Heart left ventricle (tissue), 13 donors: Measurements from ENCODE around the gene SLC23A3.

ENCODE experiments used
- POLR2A ChIP-seq, 2 donors: fragments of 450-650 bp; IDR thresholded peaks; one replicate each; pipeline ENCODE4 v1.6.1; 2017; ENCODE audit warnings: antibody characterized with exemption in 2 of 2, mild to moderate bottlenecking in 2 of 2, moderate library complexity in 2 of 2
- TF ChIP-seq, protein P1 (sequence below), 12 donors: fragments of 200-600 bp; sonication (generic) in 4 of 12; IDR thresholded peaks; one replicate each; pipeline versions ENCODE4 v1.5.0 to v1.8.0; 2018 to 2022; ENCODE audit warnings: antibody characterized with exemption in 12 of 12, mild to moderate bottlenecking in 5 of 12
- donor health status: ischemic (EF 13 %, LVEDD 7.1; RV severe dilation, severe dysfunction).
- donor health status: DM: no; HTN: yes; CAD: no.
- donor health status: DM: no; HTN: no; CAD: no.
- donor health status: ischemic (EF 25% LVEDD 6.9; RV normal size, moderate dysfunction).
- donor health status: ischemic (EF 25% LVEDD 5.7; RV mildly dilated, moderate dysfunction).
- donor health status: ischemic (EF 35%, LVEDD 5.7; RV mildly dilated, moderate dysfunction).
- donor health status: nonischemic (EF 11% LVEDD 7.7; RV severe dilation, severe dysfunction).
- donor health status: DM: yes; HTN: yes; CAD: no.
- donor health status: PGD.
- donor health status: ischemic (EF 29% LVEDD 5.4; RV normal size, mild dysfunction).
- donor health status: nonischemic (EF 23%, LVEDD 6.1; RV moderate dilation, normal function).

DNA sequence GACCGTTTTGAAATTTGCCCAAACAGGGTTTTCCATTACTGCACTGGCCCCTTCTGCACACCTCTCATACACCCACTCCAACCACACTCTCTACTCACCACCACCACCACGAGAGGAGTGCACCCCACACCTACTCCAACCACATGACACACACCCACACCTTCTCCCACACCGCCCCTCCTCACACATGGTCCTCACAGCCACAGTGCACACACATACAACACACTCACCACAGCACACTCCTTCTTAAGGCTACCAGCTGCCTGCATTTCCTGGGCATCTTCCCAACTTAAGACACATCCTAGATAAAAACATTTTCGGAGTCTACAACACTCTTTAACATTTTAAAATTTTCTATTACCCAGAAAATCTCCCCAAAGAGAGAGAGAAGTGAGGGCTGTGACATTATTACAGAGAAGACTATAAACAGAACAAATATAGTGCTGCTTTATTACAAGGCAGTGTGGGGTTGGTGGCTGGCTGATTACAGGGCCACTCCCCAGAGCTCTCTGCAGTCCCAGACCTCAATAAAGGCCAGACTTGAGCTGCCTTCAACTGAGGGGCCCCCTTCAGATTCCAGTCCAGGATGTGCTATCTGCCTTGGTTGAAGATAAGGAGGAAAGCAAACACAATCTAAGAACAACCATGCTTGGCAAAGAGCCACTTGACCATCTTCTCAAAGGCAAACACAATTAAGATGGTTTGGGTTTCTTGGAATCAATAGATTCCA is 45.3 kb downstream of the SLC23A3 start:
- no peak for TF ChIP-seq POLR2A (IDR thresholded peaks at IDR 0.05)
- TF ChIP-seq, protein P1, sequence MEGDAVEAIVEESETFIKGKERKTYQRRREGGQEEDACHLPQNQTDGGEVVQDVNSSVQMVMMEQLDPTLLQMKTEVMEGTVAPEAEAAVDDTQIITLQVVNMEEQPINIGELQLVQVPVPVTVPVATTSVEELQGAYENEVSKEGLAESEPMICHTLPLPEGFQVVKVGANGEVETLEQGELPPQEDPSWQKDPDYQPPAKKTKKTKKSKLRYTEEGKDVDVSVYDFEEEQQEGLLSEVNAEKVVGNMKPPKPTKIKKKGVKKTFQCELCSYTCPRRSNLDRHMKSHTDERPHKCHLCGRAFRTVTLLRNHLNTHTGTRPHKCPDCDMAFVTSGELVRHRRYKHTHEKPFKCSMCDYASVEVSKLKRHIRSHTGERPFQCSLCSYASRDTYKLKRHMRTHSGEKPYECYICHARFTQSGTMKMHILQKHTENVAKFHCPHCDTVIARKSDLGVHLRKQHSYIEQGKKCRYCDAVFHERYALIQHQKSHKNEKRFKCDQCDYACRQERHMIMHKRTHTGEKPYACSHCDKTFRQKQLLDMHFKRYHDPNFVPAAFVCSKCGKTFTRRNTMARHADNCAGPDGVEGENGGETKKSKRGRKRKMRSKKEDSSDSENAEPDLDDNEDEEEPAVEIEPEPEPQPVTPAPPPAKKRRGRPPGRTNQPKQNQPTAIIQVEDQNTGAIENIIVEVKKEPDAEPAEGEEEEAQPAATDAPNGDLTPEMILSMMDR (IDR thresholded peaks at IDR 0.05), result no peak
